ENCODE measurements around the gene DGKI. TPM values are rescaled to one million over a fixed set of nuclear protein-coding genes. Genes with fewer than 3 reads are reported as not detected.

The DGKI gene
- total and polyA plus RNA-seq, 2 experiments from 2014 or later: 0.16 to 1.0 TPM

DNA sequence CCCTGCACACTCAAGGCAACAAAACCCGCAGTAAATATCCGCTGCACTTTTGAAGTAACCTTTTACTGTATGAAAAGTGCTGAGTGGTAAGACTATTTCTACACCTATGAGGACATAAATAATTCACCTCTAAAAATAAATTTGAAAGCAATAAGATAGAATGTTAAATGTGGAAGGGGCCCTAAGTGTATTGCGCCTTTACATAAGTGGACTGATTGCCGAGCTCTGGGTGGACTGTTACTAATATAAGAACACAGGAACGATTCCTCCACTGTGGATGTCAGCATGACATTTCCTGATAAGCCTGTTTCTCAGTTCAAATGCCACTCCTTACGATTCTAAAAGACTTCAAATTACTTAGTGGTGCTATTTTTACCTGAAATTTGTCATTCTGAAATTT, 311.2 kb downstream of the DGKI start:
- no peaks in the 10 kb centered on the region for H3K9me3 Mint-ChIP-seq
- DNase-seq (ENCODE audit: low spot score) (no peak), ATAC-seq (no peak)
- no peaks in the 10 kb centered on the region for H3K79me2 ChIP-seq (replicated peaks; ENCODE audit: insufficient read depth)
- no peak overlapping the region for H3K4me3 ChIP-seq
- H4K20me1 ChIP-seq (replicated peaks; ENCODE audit: insufficient read depth): no peaks in the 10 kb centered on the region
- H3K4me1 Mint-ChIP-seq: peaks cover 6% of the 10 kb centered on the region; the same call in 1 of the 3 replicates
- H3K27me3 Mint-ChIP-seq (ENCODE audit: insufficient read depth, low read depth, poor library complexity): no peaks in the 10 kb centered on the region
- no peaks in the 10 kb centered on the region for H3K36me3 ChIP-seq (ENCODE audit: insufficient read depth)
- no peak overlapping the region for H3K27ac Mint-ChIP-seq
- TF ChIP-seq EZH2 (IDR thresholded peaks at IDR 0.05; ENCODE audit: low read depth, unreplicated experiment) (no peak), JUNB (IDR thresholded peaks at IDR 0.05; ENCODE audit: unreplicated experiment) (no peak), ZNF331 (CRISPR knock-in tag; IDR thresholded peaks at IDR 0.05; ENCODE audit: low read depth) (no peak), CREB1 (CRISPR knock-in tag; IDR thresholded peaks at IDR 0.05; ENCODE audit: low read depth) (no peak), ZNF114 (CRISPR knock-in tag; IDR thresholded peaks at IDR 0.05) (no peak), NANOG (IDR thresholded peaks at IDR 0.05; ENCODE audit: borderline replicate concordance) (no peak), STAT1 (IDR thresholded peaks at IDR 0.05; ENCODE audit: unreplicated experiment) (no peak), POLR2AphosphoS5 (IDR thresholded peaks at IDR 0.05; ENCODE audit: low read depth) (no peak), EZH2phosphoT487 (IDR thresholded peaks at IDR 0.05; ENCODE audit: unreplicated experiment) (no peak)
- TF ChIP-seq, protein P1, sequence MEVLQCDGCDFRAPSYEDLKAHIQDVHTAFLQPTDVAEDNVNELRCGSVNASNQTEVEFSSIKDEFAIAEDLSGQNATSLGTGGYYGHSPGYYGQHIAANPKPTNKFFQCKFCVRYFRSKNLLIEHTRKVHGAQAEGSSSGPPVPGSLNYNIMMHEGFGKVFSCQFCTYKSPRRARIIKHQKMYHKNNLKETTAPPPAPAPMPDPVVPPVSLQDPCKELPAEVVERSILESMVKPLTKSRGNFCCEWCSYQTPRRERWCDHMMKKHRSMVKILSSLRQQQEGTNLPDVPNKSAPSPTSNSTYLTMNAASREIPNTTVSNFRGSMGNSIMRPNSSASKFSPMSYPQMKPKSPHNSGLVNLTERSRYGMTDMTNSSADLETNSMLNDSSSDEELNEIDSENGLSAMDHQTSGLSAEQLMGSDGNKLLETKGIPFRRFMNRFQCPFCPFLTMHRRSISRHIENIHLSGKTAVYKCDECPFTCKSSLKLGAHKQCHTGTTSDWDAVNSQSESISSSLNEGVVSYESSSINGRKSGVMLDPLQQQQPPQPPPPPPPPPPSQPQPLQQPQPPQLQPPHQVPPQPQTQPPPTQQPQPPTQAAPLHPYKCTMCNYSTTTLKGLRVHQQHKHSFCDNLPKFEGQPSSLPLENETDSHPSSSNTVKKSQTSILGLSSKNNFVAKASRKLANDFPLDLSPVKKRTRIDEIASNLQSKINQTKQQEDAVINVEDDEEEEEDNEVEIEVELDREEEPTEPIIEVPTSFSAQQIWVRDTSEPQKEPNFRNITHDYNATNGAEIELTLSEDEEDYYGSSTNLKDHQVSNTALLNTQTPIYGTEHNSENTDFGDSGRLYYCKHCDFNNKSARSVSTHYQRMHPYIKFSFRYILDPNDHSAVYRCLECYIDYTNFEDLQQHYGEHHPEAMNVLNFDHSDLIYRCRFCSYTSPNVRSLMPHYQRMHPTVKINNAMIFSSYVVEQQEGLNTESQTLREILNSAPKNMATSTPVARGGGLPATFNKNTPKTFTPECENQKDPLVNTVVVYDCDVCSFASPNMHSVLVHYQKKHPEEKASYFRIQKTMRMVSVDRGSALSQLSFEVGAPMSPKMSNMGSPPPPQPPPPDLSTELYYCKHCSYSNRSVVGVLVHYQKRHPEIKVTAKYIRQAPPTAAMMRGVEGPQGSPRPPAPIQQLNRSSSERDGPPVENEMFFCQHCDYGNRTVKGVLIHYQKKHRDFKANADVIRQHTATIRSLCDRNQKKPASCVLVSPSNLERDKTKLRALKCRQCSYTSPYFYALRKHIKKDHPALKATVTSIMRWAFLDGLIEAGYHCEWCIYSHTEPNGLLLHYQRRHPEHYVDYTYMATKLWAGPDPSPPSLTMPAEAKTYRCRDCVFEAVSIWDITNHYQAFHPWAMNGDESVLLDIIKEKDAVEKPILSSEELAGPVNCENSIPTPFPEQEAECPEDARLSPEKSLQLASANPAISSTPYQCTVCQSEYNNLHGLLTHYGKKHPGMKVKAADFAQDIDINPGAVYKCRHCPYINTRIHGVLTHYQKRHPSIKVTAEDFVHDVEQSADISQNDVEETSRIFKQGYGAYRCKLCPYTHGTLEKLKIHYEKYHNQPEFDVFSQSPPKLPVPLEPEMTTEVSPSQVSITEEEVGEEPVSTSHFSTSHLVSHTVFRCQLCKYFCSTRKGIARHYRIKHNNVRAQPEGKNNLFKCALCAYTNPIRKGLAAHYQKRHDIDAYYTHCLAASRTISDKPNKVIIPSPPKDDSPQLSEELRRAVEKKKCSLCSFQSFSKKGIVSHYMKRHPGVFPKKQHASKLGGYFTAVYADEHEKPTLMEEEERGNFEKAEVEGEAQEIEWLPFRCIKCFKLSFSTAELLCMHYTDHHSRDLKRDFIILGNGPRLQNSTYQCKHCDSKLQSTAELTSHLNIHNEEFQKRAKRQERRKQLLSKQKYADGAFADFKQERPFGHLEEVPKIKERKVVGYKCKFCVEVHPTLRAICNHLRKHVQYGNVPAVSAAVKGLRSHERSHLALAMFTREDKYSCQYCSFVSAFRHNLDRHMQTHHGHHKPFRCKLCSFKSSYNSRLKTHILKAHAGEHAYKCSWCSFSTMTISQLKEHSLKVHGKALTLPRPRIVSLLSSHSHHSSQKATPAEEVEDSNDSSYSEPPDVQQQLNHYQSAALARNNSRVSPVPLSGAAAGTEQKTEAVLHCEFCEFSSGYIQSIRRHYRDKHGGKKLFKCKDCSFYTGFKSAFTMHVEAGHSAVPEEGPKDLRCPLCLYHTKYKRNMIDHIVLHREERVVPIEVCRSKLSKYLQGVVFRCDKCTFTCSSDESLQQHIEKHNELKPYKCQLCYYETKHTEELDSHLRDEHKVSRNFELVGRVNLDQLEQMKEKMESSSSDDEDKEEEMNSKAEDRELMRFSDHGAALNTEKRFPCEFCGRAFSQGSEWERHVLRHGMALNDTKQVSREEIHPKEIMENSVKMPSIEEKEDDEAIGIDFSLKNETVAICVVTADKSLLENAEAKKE (CRISPR knock-in tag; IDR thresholded peaks at IDR 0.05): no peak
- TF ChIP-seq, protein P2, sequence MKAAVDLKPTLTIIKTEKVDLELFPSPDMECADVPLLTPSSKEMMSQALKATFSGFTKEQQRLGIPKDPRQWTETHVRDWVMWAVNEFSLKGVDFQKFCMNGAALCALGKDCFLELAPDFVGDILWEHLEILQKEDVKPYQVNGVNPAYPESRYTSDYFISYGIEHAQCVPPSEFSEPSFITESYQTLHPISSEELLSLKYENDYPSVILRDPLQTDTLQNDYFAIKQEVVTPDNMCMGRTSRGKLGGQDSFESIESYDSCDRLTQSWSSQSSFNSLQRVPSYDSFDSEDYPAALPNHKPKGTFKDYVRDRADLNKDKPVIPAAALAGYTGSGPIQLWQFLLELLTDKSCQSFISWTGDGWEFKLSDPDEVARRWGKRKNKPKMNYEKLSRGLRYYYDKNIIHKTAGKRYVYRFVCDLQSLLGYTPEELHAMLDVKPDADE (IDR thresholded peaks at IDR 0.05): no peak
- TF ChIP-seq, protein P3, sequence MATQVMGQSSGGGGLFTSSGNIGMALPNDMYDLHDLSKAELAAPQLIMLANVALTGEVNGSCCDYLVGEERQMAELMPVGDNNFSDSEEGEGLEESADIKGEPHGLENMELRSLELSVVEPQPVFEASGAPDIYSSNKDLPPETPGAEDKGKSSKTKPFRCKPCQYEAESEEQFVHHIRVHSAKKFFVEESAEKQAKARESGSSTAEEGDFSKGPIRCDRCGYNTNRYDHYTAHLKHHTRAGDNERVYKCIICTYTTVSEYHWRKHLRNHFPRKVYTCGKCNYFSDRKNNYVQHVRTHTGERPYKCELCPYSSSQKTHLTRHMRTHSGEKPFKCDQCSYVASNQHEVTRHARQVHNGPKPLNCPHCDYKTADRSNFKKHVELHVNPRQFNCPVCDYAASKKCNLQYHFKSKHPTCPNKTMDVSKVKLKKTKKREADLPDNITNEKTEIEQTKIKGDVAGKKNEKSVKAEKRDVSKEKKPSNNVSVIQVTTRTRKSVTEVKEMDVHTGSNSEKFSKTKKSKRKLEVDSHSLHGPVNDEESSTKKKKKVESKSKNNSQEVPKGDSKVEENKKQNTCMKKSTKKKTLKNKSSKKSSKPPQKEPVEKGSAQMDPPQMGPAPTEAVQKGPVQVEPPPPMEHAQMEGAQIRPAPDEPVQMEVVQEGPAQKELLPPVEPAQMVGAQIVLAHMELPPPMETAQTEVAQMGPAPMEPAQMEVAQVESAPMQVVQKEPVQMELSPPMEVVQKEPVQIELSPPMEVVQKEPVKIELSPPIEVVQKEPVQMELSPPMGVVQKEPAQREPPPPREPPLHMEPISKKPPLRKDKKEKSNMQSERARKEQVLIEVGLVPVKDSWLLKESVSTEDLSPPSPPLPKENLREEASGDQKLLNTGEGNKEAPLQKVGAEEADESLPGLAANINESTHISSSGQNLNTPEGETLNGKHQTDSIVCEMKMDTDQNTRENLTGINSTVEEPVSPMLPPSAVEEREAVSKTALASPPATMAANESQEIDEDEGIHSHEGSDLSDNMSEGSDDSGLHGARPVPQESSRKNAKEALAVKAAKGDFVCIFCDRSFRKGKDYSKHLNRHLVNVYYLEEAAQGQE (IDR thresholded peaks at IDR 0.05; ENCODE audit: unreplicated experiment): no peak
- TF ChIP-seq, protein P4, sequence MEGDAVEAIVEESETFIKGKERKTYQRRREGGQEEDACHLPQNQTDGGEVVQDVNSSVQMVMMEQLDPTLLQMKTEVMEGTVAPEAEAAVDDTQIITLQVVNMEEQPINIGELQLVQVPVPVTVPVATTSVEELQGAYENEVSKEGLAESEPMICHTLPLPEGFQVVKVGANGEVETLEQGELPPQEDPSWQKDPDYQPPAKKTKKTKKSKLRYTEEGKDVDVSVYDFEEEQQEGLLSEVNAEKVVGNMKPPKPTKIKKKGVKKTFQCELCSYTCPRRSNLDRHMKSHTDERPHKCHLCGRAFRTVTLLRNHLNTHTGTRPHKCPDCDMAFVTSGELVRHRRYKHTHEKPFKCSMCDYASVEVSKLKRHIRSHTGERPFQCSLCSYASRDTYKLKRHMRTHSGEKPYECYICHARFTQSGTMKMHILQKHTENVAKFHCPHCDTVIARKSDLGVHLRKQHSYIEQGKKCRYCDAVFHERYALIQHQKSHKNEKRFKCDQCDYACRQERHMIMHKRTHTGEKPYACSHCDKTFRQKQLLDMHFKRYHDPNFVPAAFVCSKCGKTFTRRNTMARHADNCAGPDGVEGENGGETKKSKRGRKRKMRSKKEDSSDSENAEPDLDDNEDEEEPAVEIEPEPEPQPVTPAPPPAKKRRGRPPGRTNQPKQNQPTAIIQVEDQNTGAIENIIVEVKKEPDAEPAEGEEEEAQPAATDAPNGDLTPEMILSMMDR (conservative IDR thresholded peaks at IDR 0.05; ENCODE audit: low read depth in 2 of 2): no peak
- no peaks in the 10 kb centered on the region for H3K9me2 ChIP-seq (ENCODE audit: insufficient read depth)
- no peaks in the 10 kb centered on the region for H3K27me3 ChIP-seq (ENCODE audit: insufficient read depth)
- H3K36me3 Mint-ChIP-seq (ENCODE audit: low read depth): no peaks in the 10 kb centered on the region
- no peak overlapping the region for H3K4me2 ChIP-seq
- H3K27ac ChIP-seq (ENCODE audit: low read depth): no peak overlapping the region
- H3K4me3 Mint-ChIP-seq: no peak overlapping the region
- no peaks in the 10 kb centered on the region; the same call in 1 of the 2 replicates for H3K4me1 ChIP-seq (ENCODE audit: insufficient read depth)
- no peaks in the 10 kb centered on the region for H3F3A ChIP-seq (replicated peaks; ENCODE audit: low read depth)
- no peak overlapping the region for H2AFZ ChIP-seq

Data from GM23338 (cell line).